ENCODE results near the gene PEX16.

GRCh38 chr11:45896422-45896984 is 21.2 kb downstream of the PEX16 start:
- TF ChIP-seq TEAD4 (IDR thresholded peaks at IDR 0.05) (no peak), FOXM1 (IDR thresholded peaks at IDR 0.05; ENCODE audit: borderline replicate concordance, low read depth) (no peak), TCF12 (IDR thresholded peaks at IDR 0.05; ENCODE audit: low read depth) (no peak), NFIC (IDR thresholded peaks at IDR 0.05) (no peak), ZBTB7A (IDR thresholded peaks at IDR 0.05; ENCODE audit: low read depth) (0 out of 2 replicates have a peak, but pooled peaks have one; percentile 37), MAX (IDR thresholded peaks at IDR 0.05) (no peak), EP300 (IDR thresholded peaks at IDR 0.05; ENCODE audit: borderline replicate concordance) (no peak), YY1 (IDR thresholded peaks at IDR 0.05; ENCODE audit: low read depth) (no peak), REST (IDR thresholded peaks at IDR 0.05; ENCODE audit: low read depth) (peak; percentile 64), USF1 (IDR thresholded peaks at IDR 0.05) (no peak), CEBPB (IDR thresholded peaks at IDR 0.05) (no peak), RAD21 (IDR thresholded peaks at IDR 0.05; ENCODE audit: low read depth) (no peak), CREB1 (IDR thresholded peaks at IDR 0.05; ENCODE audit: low read depth) (no peak), EGR1 (IDR thresholded peaks at IDR 0.05) (no peak)
